ENCODE results near the gene TMED9. TPM values are rescaled to one million over a fixed set of nuclear protein-coding genes. Genes with fewer than 3 reads are reported as not detected.

TMED9 gene
- polyA plus RNA-seq, 1 experiment, result 391 TPM

DNA sequence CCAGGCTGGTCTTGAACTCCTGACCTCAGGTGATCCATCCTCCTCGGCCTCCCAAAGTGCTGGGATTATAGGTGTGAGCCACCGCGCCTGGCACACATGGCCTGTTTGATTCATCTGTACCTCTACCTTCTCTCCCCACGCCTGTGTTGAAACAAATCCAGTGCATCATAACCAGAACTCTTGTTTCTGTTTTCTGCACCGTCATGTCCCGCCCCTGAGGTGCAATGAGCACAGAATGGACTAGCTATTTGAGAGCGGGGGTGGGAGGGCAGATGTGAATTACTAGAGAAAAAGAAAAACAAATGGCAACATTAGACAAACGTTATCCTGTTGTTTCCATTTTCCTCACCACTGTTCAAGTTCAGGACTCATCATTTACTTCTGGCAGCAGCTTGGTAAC, 27.0 kb upstream of the TMED9 start:
- TF ChIP-seq CTCF (IDR thresholded peaks at IDR 0.05; ENCODE audit: insufficient read depth, low read depth, low read length), result no peak
- POLR2A ChIA-PET, result no interaction called here

DNA sequence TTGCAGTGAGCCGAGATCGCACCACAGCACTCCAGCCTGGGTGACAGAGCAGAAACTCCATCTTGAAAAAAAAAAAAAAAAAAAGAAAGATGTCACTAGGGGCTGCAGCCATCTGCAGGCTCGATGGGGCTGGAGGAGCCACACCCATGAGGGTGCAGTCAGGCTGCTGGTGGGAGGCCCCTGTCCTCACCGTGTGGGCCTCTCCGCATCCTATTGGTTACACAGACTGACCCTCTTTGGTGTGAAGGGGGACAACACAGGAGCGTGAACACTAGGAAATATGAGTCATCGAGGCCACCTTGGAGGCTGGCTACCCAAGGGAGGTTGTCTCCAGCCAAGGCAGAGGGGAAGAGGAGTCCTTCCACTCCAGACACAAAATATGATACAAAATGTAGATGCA, 23.7 kb upstream of the TMED9 start:
- DNase-seq (ENCODE audit: low read depth), result no peak
- Histone ChIP-seq H3K4me3 (ENCODE audit: low read depth, low read length) (no peak overlapping the region), H3K27me3 (ENCODE audit: control insufficient read depth, insufficient read depth, low read length) (peaks cover 5% of the 10 kb centered on the region; the same call in 1 of the 2 replicates), H3K36me3 (ENCODE audit: control insufficient read depth, insufficient read depth, low read length) (no peaks in the 10 kb centered on the region)
- no peak for TF ChIP-seq CTCF (IDR thresholded peaks at IDR 0.05; ENCODE audit: insufficient read depth, low read depth, low read length)
- ChIA-PET POLR2A (no interaction called here), CTCF (interaction anchor here (0.6 kb wide), 1 partner anchor 1018 kb away, joined by 3 read pairs; no protein-coding TSS in a partner anchor)

More for the DNA sequence above, 27.0 kb upstream of the TMED9 start:
- H3K27me3 ChIP-seq (ENCODE audit: control insufficient read depth, insufficient read depth, low read length), result peaks cover 8% of the 10 kb centered on the region
- no peak for DNase-seq (ENCODE audit: low read depth)
- CTCF ChIA-PET, result no interaction called here
- H3K4me3 ChIP-seq (ENCODE audit: low read depth, low read length), result no peak overlapping the region
- H3K36me3 ChIP-seq (ENCODE audit: control insufficient read depth, insufficient read depth, low read length), result no peaks in the 10 kb centered on the region

- H3K27me3 ChIP-seq (ENCODE audit: control insufficient read depth, insufficient read depth, low read length), result peaks cover 4% of the 10 kb centered on the region; the same call in 1 of the 2 replicates
- no peak for TF ChIP-seq CTCF (IDR thresholded peaks at IDR 0.05; ENCODE audit: insufficient read depth, low read depth, low read length)
- H3K36me3 ChIP-seq (ENCODE audit: control insufficient read depth, insufficient read depth, low read length), result no peaks in the 10 kb centered on the region
- H3K4me3 ChIP-seq (ENCODE audit: low read depth, low read length), result no peak overlapping the region
- ChIA-PET POLR2A (no interaction called here), CTCF (interaction anchor here (0.6 to 1.1 kb wide), 3 partner anchors 9 to 22 kb away, joined by 3 to 4 read pairs (median 4); partner anchors contain the start of gene TMED9)
- no peak for DNase-seq (ENCODE audit: low read depth)
These were observed 22.1 kb upstream of the TMED9 start for GRCh38 chr5:177569894-177570293.

DNA sequence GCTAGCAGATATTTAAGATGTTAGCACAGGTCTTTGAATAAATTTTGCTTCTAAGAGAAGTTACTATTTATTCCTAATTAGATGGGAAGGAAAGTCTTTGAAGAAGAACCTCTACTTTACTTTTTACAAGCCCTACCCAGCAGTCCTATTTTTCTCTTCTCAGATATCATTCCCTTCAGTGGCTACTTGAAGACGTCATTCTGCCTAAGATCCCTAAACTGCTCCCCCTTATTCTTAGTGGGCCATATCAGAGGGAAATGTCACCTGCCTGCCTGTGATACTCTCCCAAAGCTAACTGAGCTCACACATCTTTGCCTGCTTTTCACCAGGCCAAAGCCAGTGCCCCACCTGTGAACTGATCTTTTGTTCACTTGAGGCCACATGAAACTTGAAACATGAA, 16.5 kb upstream of the TMED9 start:
- Histone ChIP-seq H3K4me3 (ENCODE audit: low read depth, low read length) (no peak overlapping the region), H3K27me3 (ENCODE audit: control insufficient read depth, insufficient read depth, low read length) (no peaks in the 10 kb centered on the region), H3K36me3 (ENCODE audit: control insufficient read depth, insufficient read depth, low read length) (no peaks in the 10 kb centered on the region)
- ChIA-PET POLR2A (no interaction called here), CTCF (no interaction called here)
- no peak for TF ChIP-seq CTCF (IDR thresholded peaks at IDR 0.05; ENCODE audit: insufficient read depth, low read depth, low read length)
- DNase-seq (ENCODE audit: low read depth), result no peak

- CTCF ChIA-PET, result no interaction called here
- no peaks in the 10 kb centered on the region for H3K27me3 ChIP-seq (ENCODE audit: control insufficient read depth, insufficient read depth, low read length)
- TF ChIP-seq CTCF (IDR thresholded peaks at IDR 0.05; ENCODE audit: insufficient read depth, low read depth, low read length), result no peak
- no peak for DNase-seq (ENCODE audit: low read depth)
- no peaks in the 10 kb centered on the region for H3K36me3 ChIP-seq (ENCODE audit: control insufficient read depth, insufficient read depth, low read length)
- no peak overlapping the region for H3K4me3 ChIP-seq (ENCODE audit: low read depth, low read length)
- POLR2A ChIA-PET, result no interaction called here
These were observed 15.8 kb upstream of the TMED9 start for GRCh38 chr5:177576169-177576568.
